Non-pigmented ciliary epithelial cell (primary cell): Measurements from ENCODE around the gene DSCAML1.
A peak's percentile ranks its signal among the peaks of the same experiment; 100 is the strongest.

Experiments
- DNase-seq: peaks from one replicate; pipeline ENCODE4 v3.0.0-alpha.2; 2010; ENCODE audit warnings: low read depth

The DSCAML1 gene

DNA sequence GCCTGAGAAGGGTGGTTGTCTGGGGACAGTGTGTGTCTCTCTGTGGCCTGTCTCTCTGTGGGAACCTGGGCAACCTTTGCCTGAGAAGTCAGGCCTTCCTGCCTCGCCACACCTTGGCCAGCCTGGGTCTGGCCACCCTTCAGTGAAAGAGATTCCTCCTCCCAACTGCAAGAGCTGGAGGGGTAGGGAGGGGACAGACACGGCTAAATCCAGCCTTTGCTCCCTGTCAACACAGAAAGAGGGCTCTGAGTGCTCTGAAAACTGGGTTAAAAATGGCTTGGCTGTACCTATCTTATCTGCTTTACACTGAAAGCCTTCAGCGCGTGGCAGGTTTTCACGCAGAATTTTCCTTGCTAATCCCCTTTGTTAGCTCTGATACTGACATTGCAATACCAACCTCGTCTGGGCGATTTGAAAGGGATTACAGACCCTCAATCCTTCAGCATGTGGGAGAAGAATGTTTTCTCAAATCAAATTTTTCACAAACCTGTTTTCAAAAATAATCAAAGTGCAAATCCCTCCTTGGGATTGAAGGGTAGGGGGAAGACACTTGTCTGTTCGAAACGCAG lies 163.7 kb downstream of the DSCAML1 start:
- DNase-seq = no peak

DNA sequence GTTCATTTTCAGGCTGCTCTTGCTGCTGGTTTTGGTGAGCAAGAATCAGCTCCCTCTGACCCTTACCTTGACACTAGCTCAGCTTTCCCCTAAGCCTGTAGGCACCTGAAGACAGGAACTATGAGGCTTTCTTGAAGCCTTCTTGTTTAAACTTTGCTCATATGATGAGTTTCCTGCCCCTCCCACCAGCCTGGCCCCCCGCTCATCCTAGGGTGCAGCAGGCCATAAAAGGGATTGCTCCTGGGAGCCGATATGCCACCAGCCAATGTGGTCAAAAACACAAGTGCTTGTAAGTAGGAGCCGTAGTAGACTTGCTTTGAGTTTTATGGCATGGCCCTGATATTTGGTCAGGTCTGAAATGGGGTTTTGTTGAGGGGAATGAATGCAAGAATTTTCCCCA lies 164.7 kb downstream of the DSCAML1 start:
- no peak for DNase-seq

DNA sequence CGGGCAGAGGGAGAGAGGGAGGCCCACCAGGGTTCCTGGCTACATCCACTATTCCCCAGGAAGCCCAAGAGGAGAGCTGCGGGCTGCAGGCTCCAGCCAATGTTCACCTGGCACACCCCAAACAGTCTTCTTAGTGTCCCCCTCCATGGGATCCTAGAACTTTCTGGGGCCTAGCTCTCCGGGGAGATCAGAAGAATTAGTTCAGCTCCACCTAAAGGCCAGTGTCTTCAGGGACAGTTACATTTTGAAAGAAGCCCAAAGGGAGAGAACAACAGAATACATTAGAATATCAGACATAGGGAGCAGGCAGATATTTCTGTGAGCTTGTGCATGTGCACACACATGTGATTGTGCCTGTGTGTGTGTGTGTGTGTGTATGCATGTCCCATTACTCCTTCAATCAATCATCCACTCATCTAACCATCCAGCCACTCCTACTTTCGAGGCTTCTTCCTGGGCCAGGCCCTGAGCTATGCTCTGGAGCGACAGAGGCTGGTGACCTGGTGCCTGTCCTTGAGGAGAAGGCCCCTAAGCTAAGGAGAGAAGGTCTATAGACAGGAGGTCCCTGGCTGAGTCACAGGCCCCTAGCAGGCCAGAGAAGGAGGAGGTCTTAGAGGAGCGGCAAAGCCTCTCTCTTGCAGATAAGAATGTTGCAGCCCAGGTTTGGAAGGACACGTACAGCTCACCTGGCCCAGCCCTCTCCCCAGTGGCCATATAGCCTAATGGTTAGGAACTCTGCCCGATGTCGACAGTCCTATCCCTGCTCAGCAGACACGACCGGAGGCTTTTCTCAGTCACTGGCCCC lies 165.5 kb downstream of the DSCAML1 start:
- no peak for DNase-seq

DNA sequence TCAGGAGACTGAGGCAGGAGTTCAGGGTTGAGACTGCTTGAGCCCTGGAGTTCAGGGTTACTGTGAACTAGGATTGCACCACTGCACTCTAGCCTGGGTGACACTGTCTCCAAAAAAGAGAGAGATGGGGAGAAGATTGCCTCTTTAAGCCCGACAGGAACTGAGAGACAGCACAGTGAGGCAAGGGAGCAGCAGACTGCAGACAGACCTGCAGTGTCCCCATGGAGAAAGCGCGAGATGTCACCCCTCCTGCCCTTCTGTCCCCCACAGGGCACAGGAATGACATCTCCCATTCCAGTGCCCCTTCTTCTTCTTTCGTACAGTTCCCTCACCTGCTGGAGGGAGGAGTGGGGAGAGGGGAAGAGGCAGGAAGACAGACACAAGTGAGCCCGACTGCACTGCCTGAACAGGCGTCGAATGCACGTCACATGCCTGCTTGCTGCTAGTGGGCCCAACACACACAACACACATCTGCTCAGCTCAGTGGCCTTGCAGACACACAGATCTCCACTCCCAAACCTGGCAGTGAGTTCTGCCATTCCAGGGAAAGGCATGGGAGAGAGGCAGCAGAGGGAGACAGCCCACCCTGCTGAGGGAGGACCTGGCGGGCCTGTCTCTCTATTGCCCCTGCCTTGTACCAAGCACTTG lies 167.0 kb downstream of the DSCAML1 start:
- DNase-seq = no peak

DNA sequence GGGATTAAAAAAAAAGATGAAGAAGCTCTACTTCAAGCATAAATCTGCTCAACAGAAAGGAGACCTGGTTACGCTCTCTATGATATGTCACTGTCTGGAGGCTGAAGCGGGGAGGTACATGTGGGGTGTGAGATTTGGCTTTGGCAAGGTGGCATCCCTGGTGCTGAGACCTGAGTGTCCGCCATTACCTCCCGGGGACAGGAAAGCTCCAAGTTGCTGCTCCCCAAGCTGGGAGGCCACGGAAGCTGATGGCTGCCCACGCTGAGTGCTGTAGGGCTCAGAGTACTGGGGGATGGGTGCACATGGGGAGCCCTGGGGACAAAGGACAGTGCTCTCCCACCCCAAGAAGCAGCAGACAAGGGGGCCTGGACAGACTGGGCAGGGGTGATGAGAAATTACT lies 167.9 kb downstream of the DSCAML1 start:
- no peak for DNase-seq

DNA sequence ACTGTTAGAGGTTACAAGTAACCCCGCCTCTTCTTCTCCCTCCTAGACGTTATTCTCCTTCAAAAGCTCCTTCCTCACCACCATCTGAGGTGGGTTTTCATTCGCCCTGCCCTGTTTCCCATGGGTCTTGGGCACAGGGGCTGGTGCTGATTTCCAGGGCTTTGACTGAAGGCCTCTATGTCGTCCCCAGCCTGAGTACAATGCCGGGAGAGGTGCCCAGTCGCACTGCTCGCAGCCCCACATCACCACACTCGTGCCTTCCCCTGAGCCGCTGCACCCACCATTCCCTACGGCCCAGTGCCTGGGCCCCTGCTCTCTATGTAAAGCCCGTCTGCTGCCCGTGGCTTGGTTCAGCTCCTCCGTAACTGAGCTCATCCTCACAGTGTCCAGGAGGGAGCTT lies 169.8 kb downstream of the DSCAML1 start:
- no peak for DNase-seq

DNA sequence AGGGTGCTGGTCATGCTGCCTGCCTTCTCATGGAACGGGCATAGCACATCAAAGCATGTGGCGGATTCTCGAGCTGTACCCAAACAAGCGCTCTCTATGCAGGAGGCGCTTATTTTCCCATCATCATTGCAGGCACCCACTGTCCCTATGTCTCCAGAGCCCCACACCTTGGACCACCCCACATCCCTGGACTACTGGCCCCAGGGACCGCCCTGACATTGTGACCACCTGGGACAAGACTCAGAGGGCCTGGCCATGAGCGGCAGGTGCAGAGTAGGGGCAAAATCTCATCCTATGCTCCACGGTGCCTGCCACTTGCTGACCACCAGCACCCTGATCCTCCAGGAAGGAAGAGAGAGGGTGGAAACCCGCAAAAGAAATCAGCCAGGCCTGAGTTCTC lies 170.4 kb downstream of the DSCAML1 start:
- no peak for DNase-seq

DNA sequence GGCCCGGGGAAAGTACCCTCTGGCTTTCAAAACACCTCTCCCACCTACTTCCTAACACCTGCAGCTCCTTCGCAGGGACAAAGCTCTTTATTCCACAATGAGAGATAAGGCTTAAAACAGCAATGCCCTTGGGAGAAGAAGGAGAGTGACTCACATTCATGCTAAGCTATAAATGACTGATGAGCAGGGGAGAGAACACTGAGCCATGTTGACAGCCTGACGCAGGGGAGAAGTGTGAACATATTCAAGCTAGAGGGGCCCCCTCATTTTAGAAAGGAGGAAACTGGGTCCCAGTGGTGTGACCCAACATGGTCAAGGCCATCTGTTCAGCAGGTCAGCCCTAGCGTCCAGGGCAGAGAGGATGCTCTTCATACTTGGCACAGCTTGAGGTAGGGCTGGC lies 171.8 kb downstream of the DSCAML1 start:
- DNase-seq = no peak

DNA sequence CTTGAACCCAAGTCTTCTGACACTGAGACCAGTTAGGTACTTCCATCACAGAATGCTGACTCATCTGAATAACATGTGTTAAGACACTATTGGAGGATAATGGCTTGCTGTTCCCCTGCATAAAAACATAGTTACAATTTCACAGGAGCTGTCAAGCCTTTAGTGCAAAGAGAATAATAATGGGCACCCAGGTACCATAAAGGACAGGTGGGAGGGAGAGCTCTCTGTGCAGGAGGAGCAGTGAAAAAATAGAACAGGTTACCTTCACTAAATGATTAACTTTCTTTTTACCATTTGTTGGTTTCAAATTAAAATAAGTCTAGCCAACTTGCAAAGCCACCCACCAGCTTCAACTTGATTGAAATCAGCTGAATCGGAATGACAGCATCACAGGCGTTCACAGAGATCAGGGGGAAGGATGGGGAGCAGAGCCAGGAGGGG lies 173.2 kb downstream of the DSCAML1 start:
- DNase-seq = no peak

DNA sequence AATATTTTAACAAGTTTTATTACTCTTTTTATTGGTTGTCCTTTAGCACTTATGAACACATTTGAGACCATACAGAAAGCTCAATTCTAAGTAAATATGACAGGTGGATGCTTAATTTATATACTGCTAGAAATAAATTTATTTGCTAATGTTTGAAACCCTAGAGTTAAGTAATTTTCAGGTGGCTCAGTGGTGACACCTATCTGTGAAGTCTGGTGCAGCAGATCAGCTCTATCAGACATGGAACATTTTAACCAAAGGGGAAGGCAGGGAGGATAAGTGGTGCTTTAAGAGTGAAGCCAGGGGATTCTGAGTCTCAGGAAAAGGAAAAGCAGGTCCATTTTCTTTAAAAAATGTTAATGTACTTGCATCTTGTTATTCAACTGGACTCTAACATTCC lies 175.8 kb downstream of the DSCAML1 start:
- DNase-seq = no peak

DNA sequence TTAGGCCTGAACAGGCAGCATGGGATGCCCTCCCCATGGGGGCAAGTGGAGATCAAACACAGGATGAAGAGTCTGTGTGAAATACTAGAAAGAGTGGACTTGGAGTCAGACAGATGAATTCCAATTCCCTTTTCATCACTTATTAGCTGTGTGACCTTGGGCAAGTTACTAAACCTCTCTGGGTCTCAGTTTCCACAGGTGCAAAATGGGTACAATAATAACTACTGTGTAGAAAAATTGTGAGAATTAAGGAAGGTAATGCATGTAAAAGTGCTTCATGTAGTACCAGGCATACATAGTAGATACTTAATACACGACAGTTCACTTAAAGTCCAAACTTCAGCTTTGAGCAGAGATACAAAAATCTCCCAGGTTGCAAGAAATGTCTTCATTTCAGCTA lies 176.4 kb downstream of the DSCAML1 start:
- DNase-seq = no peak

DNA sequence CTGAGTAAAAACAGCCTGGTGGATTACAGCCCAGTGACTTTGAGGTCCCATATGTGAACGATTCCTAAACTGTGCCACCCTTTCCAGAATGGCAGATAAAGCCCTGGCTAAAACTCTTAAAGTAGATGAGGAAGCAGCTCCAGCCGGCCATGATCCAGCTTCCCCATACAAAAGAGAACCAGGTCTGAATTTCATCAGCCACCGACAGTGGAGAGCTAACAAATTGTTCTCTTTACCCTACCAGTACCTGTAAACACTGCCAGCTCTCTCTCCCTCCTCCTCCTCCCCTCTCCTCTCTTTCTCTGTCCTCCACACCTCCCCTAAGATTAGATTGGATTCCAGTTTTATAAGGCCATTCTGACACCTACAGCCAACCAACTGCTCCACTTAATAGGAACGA lies 176.9 kb downstream of the DSCAML1 start:
- no peak for DNase-seq

DNA sequence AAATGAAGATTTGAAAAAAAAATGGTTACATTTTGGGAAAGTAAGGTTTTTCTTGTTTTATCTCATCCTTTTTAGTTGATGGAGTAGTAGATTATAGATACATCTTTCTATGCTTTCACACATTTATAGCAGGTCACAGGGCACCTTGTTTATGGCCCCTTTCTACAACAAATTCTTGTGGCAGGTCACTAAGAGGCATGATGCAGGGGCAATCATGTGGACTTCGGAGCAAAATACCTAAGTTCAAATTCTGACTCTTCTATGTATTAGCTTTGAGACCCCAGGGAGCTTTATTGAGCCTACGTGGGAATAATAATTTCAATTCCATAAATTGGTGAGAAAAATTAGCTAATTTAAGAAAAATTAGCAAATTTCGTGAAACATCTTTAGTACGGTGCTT lies 177.4 kb downstream of the DSCAML1 start:
- no peak for DNase-seq

DNA sequence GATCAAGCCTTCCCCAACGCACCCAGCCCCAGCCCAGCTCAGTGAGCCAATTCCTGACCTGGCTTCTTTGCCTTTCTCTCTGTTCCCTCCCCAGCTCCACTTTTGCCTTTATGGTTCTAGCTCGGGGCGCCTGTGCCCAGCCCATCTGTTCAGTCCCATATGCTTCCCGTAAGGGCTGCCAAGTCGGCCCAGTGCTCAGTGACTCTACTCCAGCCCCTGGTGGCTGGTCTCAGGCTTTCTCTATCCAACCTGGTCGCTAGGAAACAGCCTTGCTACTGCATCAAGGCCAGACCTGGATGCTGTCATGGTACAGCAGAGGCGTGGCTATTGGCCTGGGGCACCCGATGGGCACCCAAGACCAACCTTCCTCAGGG lies 178.0 kb downstream of the DSCAML1 start:
- no peak for DNase-seq

DNA sequence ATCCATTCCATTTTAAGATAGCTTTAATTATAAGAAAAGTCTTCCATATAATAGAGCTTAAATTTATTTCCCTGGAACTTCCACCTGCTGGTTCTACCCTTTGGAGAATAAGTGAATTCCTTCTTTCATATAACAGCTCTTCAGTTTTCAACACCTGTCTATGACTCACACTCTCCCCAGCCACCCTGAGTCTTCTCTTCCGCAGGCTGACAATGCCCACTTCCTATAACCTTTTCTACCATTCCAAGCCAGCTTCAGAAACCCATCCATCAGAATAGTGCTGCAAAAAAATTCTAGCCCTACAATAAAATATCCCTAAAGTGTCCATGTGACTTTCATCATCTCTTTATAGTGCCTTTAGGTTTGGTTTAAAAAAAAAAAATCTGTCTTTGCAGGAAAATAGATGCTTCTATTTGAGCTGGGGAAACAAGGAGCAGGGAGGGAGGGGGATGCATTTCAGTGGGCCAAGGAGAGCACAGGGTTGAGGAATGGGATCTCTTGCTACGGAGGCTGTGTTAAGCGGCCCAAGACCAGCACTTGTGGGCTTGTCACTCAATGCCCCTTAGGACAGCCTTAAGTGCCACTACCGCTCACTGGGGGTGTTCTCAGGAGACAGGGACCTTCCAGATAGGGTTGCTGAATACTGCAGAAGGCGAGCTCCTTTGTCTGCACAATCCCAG lies 178.6 kb downstream of the DSCAML1 start:
- DNase-seq = no peak

DNA sequence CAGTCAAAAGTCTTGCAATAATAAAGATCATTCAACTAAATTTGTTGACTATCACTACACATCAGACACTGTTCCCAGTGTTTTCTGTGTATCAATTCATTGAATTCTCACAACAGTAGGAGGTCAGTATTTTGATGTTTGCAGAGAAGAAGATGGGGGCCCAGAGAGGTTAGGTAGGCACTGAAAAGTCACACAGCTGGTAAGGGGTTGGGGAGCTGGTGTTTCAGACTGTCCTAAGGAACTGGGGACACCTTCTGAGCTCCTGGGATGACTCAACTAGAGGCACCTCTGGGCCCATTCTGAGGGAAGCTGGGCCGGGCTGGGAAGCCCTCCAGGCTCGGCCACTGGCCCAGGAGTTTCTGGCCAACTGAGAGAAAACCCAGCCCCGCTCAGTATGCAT lies 180.0 kb downstream of the DSCAML1 start:
- DNase-seq = no peak

DNA sequence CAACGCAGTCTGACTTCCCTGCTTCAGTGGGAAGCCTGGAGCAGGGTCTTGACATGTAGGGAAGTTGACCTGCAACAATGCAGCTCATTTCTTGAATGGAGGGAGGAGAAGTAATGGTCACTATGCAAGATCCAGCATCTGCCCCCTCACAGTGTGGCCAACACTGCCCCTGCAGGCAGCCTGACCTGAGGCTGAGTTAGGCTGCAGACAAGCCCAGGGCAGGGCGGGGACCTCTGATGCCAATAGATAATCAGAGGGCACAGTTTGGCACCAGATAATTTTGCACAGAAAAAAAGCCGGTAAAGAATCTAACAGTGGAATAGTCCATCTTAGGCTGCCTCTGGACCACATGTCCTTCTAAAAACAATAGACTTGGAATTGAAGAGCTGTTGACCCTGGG lies 182.3 kb downstream of the DSCAML1 start:
- no peak for DNase-seq

DNA sequence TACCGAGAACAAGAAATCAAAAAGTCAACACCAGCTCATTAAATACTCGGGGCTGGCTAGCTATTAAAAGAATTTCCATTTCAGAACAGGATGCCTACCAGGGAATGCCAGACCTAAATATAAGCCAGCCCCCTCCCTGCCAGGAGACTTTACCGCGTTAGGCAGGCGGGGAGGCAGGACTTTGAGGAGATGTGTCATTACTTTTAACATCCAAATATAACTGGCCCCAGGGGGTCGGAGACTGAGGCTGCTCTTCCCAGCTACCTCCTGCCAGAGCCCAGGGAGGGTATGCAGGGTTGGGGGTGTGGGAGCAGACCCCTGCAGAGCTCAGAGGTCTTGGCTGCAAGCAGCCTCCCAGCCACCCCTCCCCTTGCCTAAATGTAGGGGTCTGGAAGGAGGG lies 183.5 kb downstream of the DSCAML1 start:
- DNase-seq = no peak

DNA sequence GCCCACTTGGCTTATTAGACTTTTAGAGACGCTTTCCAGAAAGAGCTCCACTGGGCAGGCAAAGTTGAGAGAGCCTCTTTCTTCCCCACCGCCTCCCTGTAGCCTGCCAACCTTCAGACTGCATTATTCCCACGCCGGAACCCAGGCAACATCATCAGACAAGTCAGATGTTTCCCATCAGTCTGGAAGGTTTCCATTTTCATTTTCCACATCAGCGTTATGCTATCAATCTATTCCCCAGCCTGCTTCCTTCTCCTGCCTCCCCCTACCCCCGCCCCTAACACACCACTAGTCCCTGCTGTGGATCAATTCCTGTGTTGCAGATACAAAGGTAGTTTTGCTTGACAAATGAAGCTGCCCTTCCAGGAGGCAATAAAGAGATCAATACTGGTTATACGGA lies 184.8 kb downstream of the DSCAML1 start:
- DNase-seq = no peak

DNA sequence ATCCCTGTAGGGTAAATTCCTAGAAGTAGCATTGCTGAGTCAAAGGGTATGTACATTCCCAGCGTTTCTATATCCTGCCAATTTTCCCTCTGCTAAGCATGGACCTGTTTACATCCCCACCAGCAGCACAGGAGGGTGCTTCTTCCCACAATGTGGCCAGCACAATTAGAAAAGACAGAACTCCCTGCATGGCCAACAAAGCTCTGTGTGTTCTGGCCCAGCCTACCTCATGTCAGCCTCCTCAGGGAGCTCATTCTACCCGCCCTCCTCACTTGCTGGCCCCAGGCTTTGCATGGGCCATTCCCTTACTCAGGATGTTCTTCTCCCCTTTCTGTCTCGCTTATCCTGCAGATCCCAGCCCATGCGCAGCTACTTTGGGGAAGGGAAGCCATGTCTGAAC lies 186.1 kb downstream of the DSCAML1 start:
- no peak for DNase-seq

DNA sequence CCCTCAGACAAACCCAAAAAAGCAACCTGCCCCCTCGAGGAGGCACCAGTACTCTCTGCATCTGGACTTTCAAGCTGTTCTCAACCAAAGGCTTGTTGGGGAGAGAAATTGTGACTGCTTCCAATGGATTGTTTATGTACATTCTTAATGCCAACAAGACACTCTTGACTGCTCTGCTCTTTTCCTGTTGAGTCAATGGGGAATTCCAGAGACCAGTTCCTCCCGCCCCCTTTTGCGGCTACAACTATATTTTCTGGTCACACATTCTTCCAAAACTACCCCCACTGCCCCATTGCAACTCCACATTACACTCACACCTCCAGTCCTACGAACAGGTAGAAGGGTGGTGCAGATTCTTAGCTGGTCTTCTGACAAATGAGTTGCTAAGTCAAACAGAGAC lies 187.0 kb downstream of the DSCAML1 start:
- DNase-seq = peak; percentile 24

DNA sequence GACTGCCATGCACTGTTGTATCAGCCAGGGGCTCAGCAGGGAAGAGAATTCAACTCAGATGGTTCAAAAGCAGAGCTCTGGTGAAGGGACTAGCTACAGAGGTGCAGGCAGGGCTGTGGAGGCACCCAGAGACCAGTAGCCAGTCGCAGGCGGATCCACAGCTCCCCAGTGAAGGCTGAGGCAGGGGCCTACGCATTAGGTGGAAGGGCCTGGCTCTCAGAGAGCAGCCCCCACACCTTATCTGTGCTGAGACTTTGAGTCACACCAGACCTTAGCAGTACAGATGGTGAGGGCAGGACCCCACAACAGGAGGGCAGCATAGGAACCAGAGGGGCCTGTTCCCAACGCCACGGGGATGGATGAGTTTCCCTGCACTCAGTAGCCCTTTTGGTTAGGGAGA lies 189.6 kb downstream of the DSCAML1 start:
- no peak for DNase-seq

DNA sequence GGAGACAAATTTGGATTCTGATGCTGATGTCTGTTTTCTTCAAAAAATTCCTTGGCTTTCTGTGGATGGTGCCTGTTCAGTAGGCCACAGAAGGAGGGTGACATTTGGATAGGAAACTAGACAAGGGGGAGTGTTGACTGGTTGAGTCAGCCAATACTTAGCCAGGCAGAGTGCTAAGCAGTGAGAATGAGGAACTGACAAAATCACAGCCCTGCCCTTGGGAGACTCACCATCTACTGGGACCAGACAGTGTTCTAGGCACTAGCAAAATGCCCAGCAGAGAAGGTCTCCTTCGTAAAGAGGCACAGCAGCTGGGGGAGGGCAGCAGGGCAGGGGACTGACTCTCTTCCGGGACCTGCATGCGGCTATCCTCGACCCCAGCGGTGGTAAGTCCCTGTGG lies 190.2 kb downstream of the DSCAML1 start:
- no peak for DNase-seq
